Astrocyte (in vitro differentiated cells and primary cell): Measurements from ENCODE around the gene USP49. TPM values are rescaled to one million over a fixed set of nuclear protein-coding genes. Genes with fewer than 3 reads are reported as not detected.
"Not testable (repeated sequence)": the region's sequence is repeated elsewhere in the genome, so short reads cannot be mapped to it uniquely, and the experiment has no call there.

ENCODE experiments used
- DNase-seq: peaks from one replicate; pipeline ENCODE4 v3.0.0-alpha.2; 2010; ENCODE audit warnings: low read depth
- FAIRE-seq: peaks from 2 replicates; lab custom pipeline; 2011; peaks lifted over from hg19 to GRCh38; lab: Jason Lieb, UNC
- H2AFZ ChIP-seq: 2 replicates; pipeline ENCODE4 v1.6.0; 2012; ENCODE audit warnings: low read depth, low read length, inconsistent platforms
- H3K27ac ChIP-seq: 2 replicates; pipeline ENCODE4 v1.5.1; 2011; ENCODE audit warnings: low read depth, low read length, inconsistent platforms
- H3K27me3 ChIP-seq: 2 replicates; pipeline ENCODE4 v1.6.0; 2011; ENCODE audit warnings: low read length, inconsistent platforms; ENCODE audit not compliant: insufficient read depth
- H3K36me3 ChIP-seq: 2 replicates; pipeline ENCODE4 v1.5.1; 2011; ENCODE audit warnings: low read length, inconsistent platforms; ENCODE audit not compliant: insufficient read depth
- H3K4me1 ChIP-seq: 2 replicates; pipeline ENCODE4 v1.5.1; 2011; ENCODE audit warnings: low read length, inconsistent platforms; ENCODE audit not compliant: insufficient read depth
- H3K4me2 ChIP-seq: 2 replicates; pipeline ENCODE4 v1.6.0; 2012; ENCODE audit warnings: low read length, inconsistent platforms
- H3K4me3 ChIP-seq: 2 replicates; pipeline ENCODE4 v1.5.1; 2011; ENCODE audit warnings: low read depth, mild to moderate bottlenecking, low read length, inconsistent platforms; ENCODE audit not compliant: insufficient read depth
- H3K79me2 ChIP-seq: 2 replicates; pipeline ENCODE4 v1.6.0; 2012; ENCODE audit warnings: mild to moderate bottlenecking, low read length, inconsistent platforms; ENCODE audit not compliant: insufficient read depth
- H3K9ac ChIP-seq: 2 replicates; pipeline ENCODE4 v1.6.0; 2012; ENCODE audit warnings: mild to moderate bottlenecking, low read length, inconsistent platforms
- H3K9me3 ChIP-seq: 2 replicates; pipeline ENCODE4 v1.5.1; 2012; ENCODE audit warnings: low read depth, mild to moderate bottlenecking, low read length, inconsistent platforms; ENCODE audit not compliant: insufficient read depth
- H4K20me1 ChIP-seq: 2 replicates; pipeline ENCODE4 v1.6.0; 2012; ENCODE audit warnings: low read length, inconsistent platforms; ENCODE audit not compliant: insufficient read depth
- H3K27ac Mint-ChIP-seq: one replicate; pipeline ENCODE4 v1.8.0; 2021; ENCODE audit warnings: mild to moderate bottlenecking, mixed read lengths; ENCODE audit not compliant: unreplicated experiment
- H3K27me3 Mint-ChIP-seq: one replicate; pipeline ENCODE4 v1.8.0; 2021; ENCODE audit warnings: low read depth, mixed read lengths; ENCODE audit not compliant: unreplicated experiment
- H3K36me3 Mint-ChIP-seq: one replicate; pipeline ENCODE4 v1.8.0; 2021; ENCODE audit warnings: low read depth, mixed read lengths; ENCODE audit not compliant: unreplicated experiment
- H3K4me1 Mint-ChIP-seq: one replicate; pipeline ENCODE4 v1.8.0; 2021; ENCODE audit warnings: low read depth, mixed read lengths; ENCODE audit not compliant: unreplicated experiment
- H3K4me3 Mint-ChIP-seq: one replicate; pipeline ENCODE4 v1.8.0; 2021; ENCODE audit warnings: mild to moderate bottlenecking, moderate library complexity, mixed read lengths; ENCODE audit not compliant: unreplicated experiment
- H3K9me3 Mint-ChIP-seq: one replicate; pipeline ENCODE4 v1.8.0; 2021; ENCODE audit warnings: mild to moderate bottlenecking, mixed read lengths; ENCODE audit not compliant: unreplicated experiment
- EZH2 ChIP-seq: IDR thresholded peaks from 2 replicates; pipeline ENCODE4 v1.6.1; 2012; ENCODE audit warnings: mild to moderate bottlenecking, low read length, inconsistent platforms; ENCODE audit not compliant: insufficient read depth
- total RNA-seq: library from RNA; stranded (reverse); gene quantifications from 2 replicates; pipeline ENCODE4 v1.2.1, GENCODE V29; 2021
- TF ChIP-seq, protein P1 (sequence below): IDR thresholded peaks from 2 replicates; pipeline ENCODE4 v1.5.1; 2011; ENCODE audit warnings: low read depth, mild to moderate bottlenecking, inconsistent platforms, low read length, moderate library complexity; ENCODE audit not compliant: insufficient read depth

USP49 gene
- total RNA-seq, 1 donor from 2014 or later: 5.5 TPM

DNA sequence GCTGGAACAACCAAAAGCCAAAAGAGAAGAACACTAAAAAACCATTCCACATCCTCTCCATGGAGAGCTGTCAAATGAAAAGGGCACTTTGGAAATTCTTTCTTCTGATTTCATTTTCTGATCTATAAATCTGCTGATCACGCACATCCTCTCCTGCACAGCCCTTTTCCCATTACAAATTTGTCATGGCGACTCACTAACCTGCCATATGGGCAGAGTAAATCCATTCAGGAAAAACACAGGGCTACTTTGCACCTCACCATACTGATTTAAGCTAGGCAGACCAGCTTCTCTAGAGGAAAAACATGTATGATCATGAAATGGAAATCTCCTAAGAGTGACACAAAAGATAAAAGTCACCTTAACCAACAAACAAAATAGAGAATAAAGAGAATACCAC is 81.7 kb downstream of the USP49 start:
- Mint-ChIP-seq H3K4me3 (no peak overlapping the region), H3K27ac (no peak overlapping the region), H3K36me3 (peaks cover 5% of the 10 kb centered on the region), H3K9me3 (no peaks in the 10 kb centered on the region), H3K4me1 (peaks cover 14% of the 10 kb centered on the region), H3K27me3 (no peaks in the 10 kb centered on the region)
- no peak overlapping the region for H3K27ac ChIP-seq
- H3K4me1 ChIP-seq: no peaks in the 10 kb centered on the region
- no peaks in the 10 kb centered on the region for H3K36me3 ChIP-seq
- H3K4me2 ChIP-seq: no peak overlapping the region
- H3K4me3 ChIP-seq: no peak overlapping the region
- no peak overlapping the region for H2AFZ ChIP-seq
- no peak overlapping the region for H3K9ac ChIP-seq
- no peaks in the 10 kb centered on the region for H4K20me1 ChIP-seq
- FAIRE-seq: no peak
- no peak for DNase-seq
- H3K79me2 ChIP-seq: no peaks in the 10 kb centered on the region
- no peak for TF ChIP-seq EZH2
- TF ChIP-seq, protein P1, sequence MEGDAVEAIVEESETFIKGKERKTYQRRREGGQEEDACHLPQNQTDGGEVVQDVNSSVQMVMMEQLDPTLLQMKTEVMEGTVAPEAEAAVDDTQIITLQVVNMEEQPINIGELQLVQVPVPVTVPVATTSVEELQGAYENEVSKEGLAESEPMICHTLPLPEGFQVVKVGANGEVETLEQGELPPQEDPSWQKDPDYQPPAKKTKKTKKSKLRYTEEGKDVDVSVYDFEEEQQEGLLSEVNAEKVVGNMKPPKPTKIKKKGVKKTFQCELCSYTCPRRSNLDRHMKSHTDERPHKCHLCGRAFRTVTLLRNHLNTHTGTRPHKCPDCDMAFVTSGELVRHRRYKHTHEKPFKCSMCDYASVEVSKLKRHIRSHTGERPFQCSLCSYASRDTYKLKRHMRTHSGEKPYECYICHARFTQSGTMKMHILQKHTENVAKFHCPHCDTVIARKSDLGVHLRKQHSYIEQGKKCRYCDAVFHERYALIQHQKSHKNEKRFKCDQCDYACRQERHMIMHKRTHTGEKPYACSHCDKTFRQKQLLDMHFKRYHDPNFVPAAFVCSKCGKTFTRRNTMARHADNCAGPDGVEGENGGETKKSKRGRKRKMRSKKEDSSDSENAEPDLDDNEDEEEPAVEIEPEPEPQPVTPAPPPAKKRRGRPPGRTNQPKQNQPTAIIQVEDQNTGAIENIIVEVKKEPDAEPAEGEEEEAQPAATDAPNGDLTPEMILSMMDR: no peak
- H3K27me3 ChIP-seq: no peaks in the 10 kb centered on the region
- no peaks in the 10 kb centered on the region for H3K9me3 ChIP-seq

DNA sequence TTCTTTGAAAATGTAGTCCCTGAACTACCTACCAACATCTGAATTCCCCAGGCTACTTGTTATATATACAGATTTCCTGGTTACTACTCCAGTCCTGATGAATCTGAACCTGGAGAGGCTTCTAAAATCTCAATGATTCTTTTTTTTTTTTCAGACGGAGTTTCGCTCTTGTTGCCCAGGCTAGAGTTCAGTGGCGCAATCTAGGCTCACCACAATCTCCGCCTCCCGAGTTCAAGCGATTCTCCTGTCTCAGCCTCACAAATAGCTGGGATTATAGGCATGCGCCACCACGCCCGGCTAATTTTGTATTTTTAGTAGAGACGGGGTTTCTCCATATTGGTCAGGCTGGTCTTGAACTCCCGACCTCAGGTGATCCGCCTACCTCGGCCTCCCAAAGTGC is 83.2 kb downstream of the USP49 start:
- not testable (repeated sequence) for H3K9ac ChIP-seq, H3K27ac Mint-ChIP-seq, H3K4me2 ChIP-seq, H3K27me3 Mint-ChIP-seq, H3K27me3 ChIP-seq, H3K9me3 ChIP-seq, H3K36me3 ChIP-seq, FAIRE-seq, H3K4me3 Mint-ChIP-seq, H2AFZ ChIP-seq, H3K79me2 ChIP-seq, H3K4me3 ChIP-seq, H3K27ac ChIP-seq, H3K4me1 ChIP-seq, H4K20me1 ChIP-seq, DNase-seq, H3K36me3 Mint-ChIP-seq, H3K9me3 Mint-ChIP-seq
- H3K4me1 Mint-ChIP-seq: peaks cover 14% of the 10 kb centered on the region

DNA sequence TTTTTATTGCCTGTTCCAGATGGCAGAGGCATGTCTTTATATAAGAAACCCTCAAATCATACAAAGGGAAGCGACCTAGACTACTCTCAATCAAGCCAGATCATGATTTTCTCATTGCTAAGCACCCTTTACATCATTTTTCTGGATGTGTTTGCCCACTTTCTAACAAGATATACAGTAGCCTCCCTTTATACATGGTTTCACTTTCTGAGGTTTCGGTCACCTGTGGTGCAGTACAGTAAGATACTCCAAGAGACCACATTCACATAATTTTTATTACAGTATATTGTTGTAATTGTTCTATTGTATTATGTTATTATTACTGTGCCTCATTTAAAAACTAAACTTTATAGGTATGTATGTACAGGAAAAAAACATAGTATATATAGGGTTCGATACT is 84.1 kb downstream of the USP49 start:
- Mint-ChIP-seq H3K36me3 (peaks cover 2% of the 10 kb centered on the region), H3K27ac (no peak overlapping the region), H3K4me3 (no peak overlapping the region), H3K27me3 (no peaks in the 10 kb centered on the region), H3K9me3 (no peaks in the 10 kb centered on the region), H3K4me1 (peaks cover 11% of the 10 kb centered on the region)
- no peak for FAIRE-seq
- Histone ChIP-seq H4K20me1 (no peaks in the 10 kb centered on the region), H3K27me3 (no peaks in the 10 kb centered on the region), H3K4me2 (no peak overlapping the region), H3K79me2 (no peaks in the 10 kb centered on the region), H3K36me3 (no peaks in the 10 kb centered on the region), H3K4me3 (no peak overlapping the region), H3K9ac (no peak overlapping the region), H3K27ac (no peak overlapping the region), H3K4me1 (no peaks in the 10 kb centered on the region), H3K9me3 (no peaks in the 10 kb centered on the region), H2AFZ (no peak overlapping the region)
- DNase-seq: no peak
- no peak for TF ChIP-seq EZH2
- TF ChIP-seq, protein P1: no peak
